Hair follicular keratinocyte (primary cell): ENCODE data around the gene IL17RE. TPM values are rescaled to one million over a fixed set of nuclear protein-coding genes. Genes with fewer than 3 reads are reported as not detected.

Experiments used
- total RNA-seq: library from RNA; depleted of rRNA; stranded (reverse); fragments of >200 nt; gene quantifications from 2 replicates; pipeline ENCODE4 v1.2.3, GENCODE V29; 2015

The IL17RE gene, protein sequence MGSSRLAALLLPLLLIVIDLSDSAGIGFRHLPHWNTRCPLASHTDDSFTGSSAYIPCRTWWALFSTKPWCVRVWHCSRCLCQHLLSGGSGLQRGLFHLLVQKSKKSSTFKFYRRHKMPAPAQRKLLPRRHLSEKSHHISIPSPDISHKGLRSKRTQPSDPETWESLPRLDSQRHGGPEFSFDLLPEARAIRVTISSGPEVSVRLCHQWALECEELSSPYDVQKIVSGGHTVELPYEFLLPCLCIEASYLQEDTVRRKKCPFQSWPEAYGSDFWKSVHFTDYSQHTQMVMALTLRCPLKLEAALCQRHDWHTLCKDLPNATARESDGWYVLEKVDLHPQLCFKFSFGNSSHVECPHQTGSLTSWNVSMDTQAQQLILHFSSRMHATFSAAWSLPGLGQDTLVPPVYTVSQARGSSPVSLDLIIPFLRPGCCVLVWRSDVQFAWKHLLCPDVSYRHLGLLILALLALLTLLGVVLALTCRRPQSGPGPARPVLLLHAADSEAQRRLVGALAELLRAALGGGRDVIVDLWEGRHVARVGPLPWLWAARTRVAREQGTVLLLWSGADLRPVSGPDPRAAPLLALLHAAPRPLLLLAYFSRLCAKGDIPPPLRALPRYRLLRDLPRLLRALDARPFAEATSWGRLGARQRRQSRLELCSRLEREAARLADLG
- total RNA-seq, result 10.8 and 19.7 TPM in 2 replicates

GRCh38 chr3:9902372-9903237 lies at the start of gene IL17RE:
TSS of gene IL17RE (plus strand) at chr3:9902848. CDS start at chr3:9902933, 85 bp downstream.

GRCh38 chr3:9879830-9880549 lies 22.7 kb upstream of the IL17RE start, which contains the start of gene CIDEC:
TSS of gene CIDEC (minus strand) at chr3:9880253. CDS start at chr3:9878486, 1,767 bp downstream.

GRCh38 chr3:9890249-9891071 lies 12.2 kb upstream of the IL17RE start, which contains the start of gene JAGN1:
TSS of gene JAGN1 (plus strand) at chr3:9890610. CDS start at chr3:9890723, 113 bp downstream.

GRCh38 chr3:9916734-9917680 lies 14.4 kb downstream of the IL17RE start, which contains the start of gene IL17RC:
TSS of gene IL17RC (plus strand) at chr3:9917098. CDS start at chr3:9917316, 218 bp downstream.

GRCh38 chr3:9933561-9934234 lies 31.1 kb downstream of the IL17RE start, which contains the start of gene CRELD1:
TSS of gene CRELD1 (plus strand) at chr3:9933834. CDS start at chr3:9934439, 605 bp downstream.

DNA sequence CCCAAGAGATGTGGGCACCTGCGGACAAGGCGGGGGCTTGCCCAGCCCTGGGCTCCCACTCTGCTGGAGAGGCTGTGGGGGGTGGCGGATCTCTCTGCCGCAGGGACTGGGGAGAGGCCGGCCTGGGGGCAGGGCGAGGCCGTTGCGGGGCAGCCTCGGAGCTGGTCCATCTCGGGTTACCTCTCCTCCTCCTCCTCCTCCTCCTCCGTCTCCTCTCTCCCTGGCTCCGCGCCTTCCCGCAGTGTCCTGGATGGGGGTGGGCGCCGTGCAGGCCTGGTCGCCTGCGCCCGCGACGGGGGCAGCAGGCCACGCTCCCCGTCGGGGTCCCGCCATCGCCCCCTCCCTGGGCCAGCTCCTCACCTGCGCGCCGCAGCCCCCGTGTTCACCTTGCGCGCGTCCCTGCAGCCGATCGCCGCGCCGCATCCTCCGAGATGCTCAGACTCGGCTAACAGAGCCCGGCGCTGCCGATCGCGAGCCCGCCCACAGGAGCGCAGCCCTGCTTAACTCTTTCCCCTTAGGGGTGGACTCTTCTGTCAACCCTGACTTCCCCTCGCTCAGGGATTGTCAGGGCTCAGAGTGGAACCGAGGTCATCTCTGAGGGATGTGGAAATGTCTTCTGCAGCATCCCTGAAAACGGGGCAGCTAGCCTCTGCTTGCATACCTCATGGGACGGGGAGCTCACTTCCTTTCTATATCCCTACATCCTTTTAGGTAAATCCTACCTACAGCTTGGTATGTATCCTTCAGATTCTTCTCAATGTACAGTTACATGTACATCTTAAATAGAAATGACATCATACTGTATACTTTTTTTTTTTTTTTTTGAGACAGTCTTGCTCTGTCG lies 49.5 kb downstream of the IL17RE start, which contains the start of gene PRRT3:
Gene PRRT3 (minus strand): TSS at position 447 of the 844 bp plus-strand sequence. CDS start 2,293 bp downstream, outside the sequence.

Other genes starting within 250 kb of the IL17RE start
- not detected in 2 replicates for gene CPNE9, start 199.0 kb upstream of the IL17RE start, total RNA-seq
- 8.9 and 10.3 TPM in 2 replicates for gene BRPF1, start 171.1 kb upstream of the IL17RE start, total RNA-seq
- 26.8 and 33.5 TPM in 2 replicates for gene OGG1, start 152.9 kb upstream of the IL17RE start, total RNA-seq
- 5.6 and 7.3 TPM in 2 replicates for gene CAMK1, start 132.9 kb upstream of the IL17RE start, total RNA-seq
- 89.3 and 110 TPM in 2 replicates for gene TADA3, start 110.4 kb upstream of the IL17RE start, total RNA-seq
- 174 and 226 TPM in 2 replicates for gene ARPC4, start 109.8 kb upstream of the IL17RE start, total RNA-seq
- 6.0 and 6.3 TPM in 2 replicates for gene TTLL3, start 92.6 kb upstream of the IL17RE start, total RNA-seq
- 46.5 and 67.4 TPM in 2 replicates for gene RPUSD3, start 58.8 kb upstream of the IL17RE start, total RNA-seq
- gene CIDEC, start 22.6 kb upstream of the IL17RE start, total RNA-seq, result not detected in 2 replicates
- gene JAGN1, start 12.2 kb upstream of the IL17RE start, total RNA-seq, result 37.6 and 63.4 TPM in 2 replicates
- gene IL17RC, start 14.2 kb downstream of the IL17RE start, total RNA-seq, result 29.7 and 36.6 TPM in 2 replicates
- gene CRELD1, start 31.0 kb downstream of the IL17RE start, total RNA-seq, result 23.1 and 59.0 TPM in 2 replicates
- 0.80 and 1.1 TPM in 2 replicates for gene PRRT3, start 49.6 kb downstream of the IL17RE start, total RNA-seq
- 37.2 and 39.0 TPM in 2 replicates for gene EMC3, start 84.0 kb downstream of the IL17RE start, total RNA-seq
- 8.4 and 20.5 TPM in 2 replicates for gene FANCD2, start 123.6 kb downstream of the IL17RE start, total RNA-seq
- not detected in 2 replicates for gene FANCD2OS, start 205.4 kb downstream of the IL17RE start, total RNA-seq
- 126 and 161 TPM in 2 replicates for gene BRK1, start 212.8 kb downstream of the IL17RE start, total RNA-seq
- gene VHL, start 238.9 kb downstream of the IL17RE start, total RNA-seq, result 27.1 and 38.8 TPM in 2 replicates